Measurements from ENCODE around the gene ICA1L.

DNA sequence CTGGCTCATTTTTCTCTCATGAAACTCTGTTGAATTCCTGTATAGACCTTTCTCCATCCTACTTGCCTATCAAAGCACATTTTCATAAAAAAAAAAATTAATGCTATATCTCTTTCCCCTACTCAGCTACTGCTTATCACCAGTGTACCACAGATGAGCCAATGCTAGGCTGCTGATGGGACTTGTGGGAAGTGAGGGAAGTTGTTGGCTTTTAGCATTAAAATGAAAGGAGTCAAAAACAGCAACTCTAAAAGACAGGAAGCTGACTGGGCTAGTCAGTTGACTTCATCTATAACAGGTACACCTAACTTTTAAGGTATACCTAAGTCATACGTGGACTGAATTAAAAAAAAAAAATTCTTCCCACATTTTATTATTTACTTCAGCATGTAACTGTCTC is 134.7 kb downstream of the ICA1L start:
- no peak for TF ChIP-seq POLR2AphosphoS5 (IDR thresholded peaks at IDR 0.05; ENCODE audit: low read depth, low read length)
- no peak for TF ChIP-seq POLR2A (IDR thresholded peaks at IDR 0.05; ENCODE audit: low read depth, low read length)

All from GM12892 (cell line).